GM21529 (cell line): ENCODE measurements around the gene PPP1R3F.
A peak's percentile ranks its signal among the peaks of the same experiment; 100 is the strongest.

Experiments
- ATAC-seq: cut with Tn5 transposase; IDR thresholded peaks from one replicate; pipeline ENCODE4 v1.9.1; 2021; ENCODE audit not compliant: unreplicated experiment

PPP1R3F gene, protein sequence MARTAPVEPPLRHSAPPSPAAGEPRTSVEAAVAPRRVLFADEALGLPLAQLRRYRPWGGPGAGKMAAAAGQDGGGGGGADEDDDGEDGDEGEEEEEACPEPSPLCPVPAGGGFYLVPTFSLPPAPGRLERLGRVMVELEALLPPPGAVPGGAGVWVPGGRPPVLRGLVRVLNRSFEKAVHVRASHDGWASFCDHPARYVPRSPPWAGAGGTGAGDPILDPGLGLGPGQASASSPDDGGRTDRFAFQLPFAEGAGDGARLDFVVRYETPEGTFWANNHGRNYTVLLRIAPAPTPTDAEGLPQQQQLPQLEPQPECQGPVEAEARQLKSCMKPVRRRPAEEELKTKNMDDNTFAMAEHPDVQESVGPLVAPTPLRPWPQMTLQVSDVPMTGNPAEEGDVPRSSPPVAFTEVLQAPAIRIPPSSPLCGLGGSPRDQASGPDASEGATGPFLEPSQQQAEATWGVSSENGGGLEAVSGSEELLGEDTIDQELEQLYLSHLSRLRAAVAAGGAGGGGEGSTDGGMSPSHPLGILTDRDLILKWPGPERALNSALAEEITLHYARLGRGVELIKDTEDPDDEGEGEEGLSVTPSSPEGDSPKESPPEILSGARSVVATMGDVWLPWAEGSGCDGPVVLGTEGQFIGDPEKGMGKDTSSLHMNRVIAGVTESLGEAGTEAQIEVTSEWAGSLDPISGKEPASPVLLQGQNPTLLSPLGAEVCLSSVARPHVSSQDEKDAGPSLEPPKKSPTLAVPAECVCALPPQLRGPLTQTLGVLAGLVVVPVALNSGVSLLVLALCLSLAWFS

DNA sequence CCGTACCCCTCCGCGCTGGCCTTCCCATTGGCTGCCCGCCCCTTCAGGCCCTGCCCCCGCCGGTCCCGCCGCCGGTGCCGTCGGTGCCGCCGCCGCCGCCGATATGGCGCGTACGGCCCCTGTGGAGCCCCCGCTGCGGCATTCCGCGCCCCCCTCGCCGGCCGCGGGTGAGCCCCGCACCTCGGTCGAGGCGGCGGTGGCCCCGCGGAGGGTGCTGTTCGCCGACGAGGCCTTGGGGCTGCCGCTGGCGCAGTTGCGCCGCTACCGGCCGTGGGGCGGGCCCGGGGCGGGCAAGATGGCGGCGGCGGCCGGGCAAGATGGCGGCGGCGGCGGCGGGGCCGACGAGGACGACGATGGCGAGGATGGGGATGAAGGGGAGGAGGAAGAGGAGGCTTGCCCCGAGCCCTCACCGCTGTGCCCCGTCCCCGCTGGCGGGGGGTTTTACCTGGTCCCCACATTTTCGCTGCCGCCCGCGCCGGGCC lies at the start of gene PPP1R3F:
Gene PPP1R3F (plus strand): TSS at position 27 of the 482 bp plus-strand sequence. CDS start 77 bp downstream, at position 104.
- peak; percentile 15 for ATAC-seq

DNA sequence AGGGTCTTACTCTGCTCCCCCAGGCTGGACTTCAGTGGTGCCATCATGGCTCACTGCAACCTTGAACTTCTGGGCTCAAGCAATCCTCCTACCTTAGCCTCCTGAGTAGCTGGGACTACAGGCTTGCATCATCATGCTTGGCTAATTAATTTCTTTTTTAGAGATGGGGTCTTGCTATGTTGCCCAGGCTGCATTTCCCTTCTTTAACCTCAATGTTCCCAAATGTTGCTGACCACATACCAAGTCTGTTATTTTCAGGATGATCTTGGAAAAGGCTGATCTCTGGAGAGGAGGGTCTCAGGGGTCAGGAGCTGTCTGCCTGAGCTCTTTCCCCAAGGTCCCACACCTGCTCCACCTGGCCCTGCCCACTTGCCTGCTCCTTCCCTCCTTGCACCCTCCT lies 49.5 kb upstream of the PPP1R3F start:
- ATAC-seq: no peak

DNA sequence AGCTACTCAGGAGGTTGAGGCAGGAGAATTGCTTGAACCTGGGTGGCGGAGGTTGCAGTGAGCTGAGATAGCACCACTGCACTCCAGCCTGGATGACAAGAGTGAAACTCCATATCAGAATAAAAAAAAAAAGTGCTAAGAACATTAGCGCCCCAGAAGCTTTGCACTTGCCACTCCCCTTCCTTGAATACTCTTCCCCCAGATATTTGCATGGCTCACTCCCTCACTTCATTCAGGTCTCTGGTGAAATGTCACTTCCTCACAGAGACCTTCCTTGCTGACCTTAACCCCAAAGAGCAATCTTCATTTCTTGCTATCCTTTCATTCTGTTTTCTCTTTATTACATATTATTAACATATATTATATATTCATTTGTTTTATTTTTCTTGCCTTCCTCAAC lies 47.7 kb upstream of the PPP1R3F start:
- ATAC-seq: no peak

DNA sequence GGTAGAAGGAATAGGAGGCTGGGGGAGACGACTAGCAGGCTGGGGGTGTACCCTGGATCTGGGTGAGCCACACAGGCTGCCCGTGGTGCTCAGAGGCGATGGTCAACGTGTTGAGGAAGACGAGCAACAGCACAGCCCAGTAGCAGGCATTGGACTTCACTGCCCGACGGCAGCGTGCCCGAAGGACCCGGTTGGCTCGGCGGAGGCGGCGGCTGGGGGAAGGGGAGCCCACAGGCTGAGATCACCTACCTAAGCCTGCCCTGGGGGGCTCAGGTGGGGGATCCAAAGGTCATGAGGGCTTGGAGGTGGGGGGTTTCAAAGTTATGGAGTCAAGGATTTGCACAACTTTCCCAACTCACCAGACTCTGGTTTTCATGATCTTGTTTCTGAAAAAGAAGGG lies 43.7 kb upstream of the PPP1R3F start:
- ATAC-seq: no peak

DNA sequence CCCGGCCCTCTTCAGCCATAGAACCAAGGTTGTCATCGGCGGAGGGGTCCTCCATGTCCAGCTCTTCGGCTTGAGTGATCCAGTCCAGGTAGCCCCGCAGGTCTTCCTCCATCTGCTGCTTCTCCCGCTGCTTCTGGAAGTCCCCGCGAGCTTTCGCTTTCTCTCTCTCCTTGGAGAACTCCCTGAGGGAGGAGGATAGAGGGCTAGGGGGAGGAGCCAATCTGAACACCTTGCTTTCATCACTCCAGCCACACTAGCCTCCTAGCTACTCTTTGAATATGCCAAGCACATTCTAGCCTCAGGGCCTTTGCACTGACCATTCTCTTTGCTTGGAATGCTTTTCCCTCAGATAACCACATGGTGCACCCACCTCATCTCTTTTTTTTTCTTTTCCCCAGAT lies 42.6 kb upstream of the PPP1R3F start:
- ATAC-seq: no peak

DNA sequence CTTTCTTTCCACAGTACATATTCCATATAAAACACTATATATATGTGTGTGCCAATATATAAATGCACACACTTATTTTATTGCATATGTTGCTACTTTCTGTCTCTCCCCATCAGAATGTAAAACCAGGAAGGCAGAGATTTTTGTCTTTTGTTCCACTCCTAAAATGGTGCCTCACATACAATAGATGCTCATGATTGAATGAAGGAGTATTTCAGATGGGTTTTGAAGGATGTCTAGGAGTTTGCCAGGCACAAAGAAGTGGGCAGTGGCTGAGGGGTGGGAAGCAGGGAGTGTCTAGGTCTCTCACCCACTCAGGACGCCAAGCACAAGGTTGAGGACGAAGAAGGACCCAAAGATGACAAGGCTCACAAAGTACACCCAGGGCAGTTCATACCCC lies 41.9 kb upstream of the PPP1R3F start:
- no peak for ATAC-seq

DNA sequence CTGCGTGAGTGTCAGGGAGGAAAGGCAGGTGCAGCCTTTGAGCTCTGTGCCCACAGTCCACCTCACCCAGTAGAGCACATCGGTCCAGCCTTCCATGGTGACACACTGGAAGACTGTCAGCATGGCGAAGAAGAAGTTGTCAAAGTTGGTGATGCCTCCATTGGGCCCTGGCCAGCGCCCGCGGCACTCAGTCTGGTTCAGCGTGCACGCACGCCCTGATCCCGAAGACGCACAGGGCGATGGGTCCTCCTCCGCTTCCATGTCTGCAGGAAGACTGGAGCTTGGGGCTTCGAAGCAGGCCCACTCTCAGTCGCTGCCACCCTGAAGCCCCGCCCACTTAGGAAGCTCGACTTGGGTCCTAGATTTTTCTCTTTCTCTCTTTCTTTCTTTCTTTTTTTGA lies 41.4 kb upstream of the PPP1R3F start:
- ATAC-seq: no peak

DNA sequence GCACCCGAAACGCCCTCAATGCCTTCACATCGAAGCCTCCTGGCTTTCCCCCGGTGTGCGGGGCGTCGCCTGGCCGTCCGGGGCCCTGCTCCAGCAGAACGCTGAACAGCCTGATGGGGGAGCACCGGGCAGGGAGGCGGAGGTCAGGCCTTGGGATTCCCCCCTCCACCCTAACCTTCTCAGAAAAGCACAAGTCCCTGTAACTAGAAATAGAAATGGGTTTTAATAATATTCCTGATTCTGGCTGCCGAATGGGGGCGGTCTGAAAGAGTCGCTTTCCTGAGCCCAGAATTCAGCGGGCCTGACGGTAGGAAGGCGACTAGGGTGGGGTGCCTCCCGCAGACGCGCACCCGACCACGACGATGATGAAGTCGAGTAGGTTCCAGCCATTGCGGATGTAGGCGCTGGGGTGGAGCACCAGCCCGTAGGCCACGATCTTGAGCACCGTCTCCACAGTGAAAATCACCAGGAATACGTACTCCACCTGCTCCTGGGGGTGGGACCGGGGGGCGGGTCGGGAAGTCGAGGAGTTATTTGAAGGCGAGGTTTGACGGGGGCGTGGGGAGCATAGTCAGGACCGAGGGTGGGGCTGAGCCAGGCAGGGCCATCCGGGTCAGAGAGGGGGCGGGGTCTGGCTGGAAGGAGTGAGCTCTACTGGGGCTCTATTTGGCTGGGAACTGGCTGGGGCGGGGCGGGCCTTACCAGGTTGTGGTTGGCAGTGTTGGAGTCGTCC lies 38.9 kb upstream of the PPP1R3F start:
- ATAC-seq: peak; percentile 50

DNA sequence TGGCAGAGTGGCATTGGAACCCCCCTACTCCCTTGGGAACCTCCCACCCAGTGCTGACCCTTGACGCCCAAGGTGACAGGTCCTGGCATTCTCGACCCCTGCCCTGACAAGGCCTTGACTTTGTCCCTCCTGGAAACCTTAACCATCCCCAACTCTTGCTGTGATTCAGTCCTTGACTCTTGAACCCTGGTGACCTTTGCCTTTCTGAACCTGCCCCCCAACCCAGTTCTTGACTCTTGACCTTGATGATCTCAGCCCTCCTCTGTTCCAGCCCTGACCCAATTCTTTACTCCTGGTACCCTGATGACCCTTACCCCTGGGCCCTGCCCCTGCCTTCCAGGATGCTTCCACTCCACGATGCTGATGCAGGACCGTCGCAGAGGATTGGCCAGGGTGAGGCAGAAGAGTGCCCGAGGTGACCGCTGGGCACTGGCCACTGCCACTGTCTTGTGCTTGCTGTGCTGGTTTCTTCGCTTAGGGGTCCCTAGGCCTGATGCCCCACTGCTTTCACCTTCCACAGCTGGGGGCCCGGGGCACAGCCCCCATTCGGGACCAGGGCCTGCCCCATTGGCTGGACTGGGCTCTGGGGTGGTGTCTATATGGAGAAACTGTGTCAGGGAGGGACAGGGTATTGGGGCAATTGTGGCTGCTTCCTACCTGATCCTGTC lies 38.1 kb upstream of the PPP1R3F start:
- no peak for ATAC-seq

DNA sequence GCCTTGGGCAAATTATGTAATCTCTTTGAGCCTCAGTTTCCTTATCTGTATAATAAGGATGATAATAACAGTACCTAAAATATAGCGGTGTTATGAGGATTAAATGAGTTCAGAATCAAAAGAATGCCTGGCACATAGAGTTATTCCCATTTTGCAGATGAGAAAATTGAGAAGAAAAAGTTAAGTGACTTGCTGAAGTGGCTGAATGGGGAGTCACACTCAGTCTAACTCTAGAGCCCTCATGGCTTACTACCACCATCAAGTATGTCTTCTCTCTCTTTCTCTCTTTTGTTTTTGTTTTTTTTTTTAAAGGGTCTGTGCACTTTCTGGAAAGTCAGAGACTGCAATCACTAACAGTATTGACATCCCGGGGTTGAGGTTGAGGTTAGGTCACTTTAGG lies 37.1 kb upstream of the PPP1R3F start:
- no peak for ATAC-seq

DNA sequence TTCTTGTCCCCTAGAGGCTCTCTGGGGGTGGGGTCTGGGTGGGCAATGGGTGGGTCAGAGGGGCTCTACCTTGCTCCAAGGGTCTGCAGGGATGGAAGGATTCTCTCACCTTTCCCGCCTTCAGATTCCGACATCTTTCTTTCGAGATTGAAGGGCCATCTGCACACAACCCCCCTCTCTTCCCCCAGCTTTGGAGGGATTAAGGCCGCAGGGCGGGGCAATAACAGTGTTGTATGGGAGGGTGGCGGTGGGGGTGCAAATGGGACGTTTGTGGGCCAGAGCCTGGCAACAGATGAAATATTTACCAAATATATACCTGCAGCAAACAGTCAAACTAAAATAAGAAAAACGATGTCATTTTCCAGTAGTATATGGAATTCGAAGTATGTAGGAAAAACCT lies 36.4 kb upstream of the PPP1R3F start, which contains the start of gene CACNA1F:
Gene CACNA1F (minus strand): TSS at position 165 of the 400 bp plus-strand sequence. CDS start 31 bp downstream, at position 134.
- ATAC-seq: no peak

DNA sequence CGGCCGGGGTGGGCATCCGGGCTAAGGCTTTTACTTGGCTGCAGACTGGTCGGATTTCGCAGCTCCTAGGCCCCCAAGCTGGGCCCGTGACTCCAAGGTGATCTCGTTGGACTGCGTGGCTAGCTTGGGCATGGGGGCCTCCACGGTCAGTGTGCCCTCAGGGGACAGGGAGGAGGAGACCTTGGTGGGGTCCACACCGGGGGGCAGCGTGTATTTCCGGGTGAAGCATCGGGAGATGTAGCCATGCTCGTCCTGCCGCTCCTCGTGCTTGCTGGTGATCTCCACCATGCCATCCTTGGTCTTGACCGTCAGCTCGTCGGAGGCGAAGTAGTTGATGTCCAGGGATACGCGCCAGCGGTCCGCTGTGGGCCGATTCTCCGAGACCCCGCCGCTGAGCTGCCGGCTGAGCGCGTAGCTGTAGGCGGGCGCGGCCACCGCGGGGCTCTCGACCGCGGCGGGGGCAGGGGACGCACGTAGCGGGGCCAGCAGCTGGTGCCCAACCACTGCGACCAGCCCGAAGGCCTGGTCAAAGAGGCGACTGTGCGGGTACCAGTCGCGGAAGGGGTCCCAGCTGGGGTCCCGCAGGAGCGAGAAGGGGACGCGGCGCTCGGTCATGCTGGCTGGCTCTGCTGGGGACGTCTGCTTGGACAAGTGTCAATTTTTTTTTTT lies 35.6 kb upstream of the PPP1R3F start:
- ATAC-seq: no peak

DNA sequence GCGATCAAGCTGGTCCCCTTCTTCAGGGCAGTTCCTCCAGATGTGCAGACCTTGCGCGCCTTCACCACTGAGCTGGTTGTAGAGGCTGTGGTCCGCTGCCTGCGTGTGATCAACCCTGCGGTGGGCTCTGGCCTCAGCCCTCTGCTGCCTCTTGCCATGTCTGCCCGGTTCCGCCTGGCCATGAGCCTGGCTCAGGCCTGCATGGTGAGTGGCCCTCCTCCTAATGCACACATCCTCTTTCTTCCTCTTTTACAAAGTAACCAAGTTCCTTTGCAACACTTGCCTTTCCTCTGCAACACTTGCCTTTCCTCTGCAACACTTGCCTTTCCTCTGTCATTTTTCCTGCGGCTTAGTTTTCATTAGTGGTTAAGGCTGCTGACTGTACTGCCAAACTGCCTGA lies 32.5 kb upstream of the PPP1R3F start:
- no peak for ATAC-seq

DNA sequence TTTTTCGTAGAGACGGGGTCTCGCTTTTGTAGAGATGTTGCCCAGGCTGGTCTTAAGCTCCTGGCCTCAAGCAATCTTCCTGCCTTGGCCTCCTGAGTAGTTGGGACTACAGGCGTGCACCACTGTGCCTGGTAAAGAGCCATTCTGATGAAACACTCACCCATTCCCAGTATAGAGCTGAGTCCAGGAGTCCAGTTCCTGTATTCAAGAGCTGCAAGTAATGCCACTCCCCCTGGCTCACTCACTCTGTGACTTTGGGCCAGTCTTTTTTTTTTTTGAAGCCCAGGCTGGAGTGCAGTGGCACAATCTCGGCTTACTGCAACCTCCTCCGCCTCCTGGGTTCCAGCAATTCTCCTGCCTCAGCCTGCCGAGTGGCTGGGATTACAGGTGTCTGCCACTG lies 30.9 kb upstream of the PPP1R3F start:
- no peak for ATAC-seq

DNA sequence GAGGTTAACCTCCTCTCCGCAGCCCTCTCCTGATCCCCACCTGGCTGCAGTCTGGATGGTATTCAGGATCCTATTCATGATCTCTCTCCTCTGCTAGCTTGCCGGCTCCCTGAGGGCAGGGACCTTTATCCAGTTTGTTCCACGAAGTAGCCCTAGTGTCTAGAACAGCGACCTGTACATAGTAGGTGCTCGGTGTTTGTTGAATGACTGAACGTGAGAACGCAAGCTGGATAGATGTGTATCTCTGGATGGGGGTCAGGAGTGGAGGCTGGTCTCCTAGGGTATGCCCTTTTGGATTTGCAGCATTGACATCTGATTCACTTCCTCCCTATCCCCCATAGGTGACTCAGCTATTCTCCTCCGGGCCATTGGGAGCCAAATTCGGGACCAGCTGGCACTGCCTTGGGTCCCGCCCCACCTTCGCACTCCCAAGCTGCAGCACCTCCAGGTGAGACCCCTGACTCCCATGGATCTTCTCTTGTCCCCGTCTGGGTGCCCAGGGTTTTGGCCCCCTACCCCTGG lies 27.0 kb upstream of the PPP1R3F start:
- no peak for ATAC-seq

DNA sequence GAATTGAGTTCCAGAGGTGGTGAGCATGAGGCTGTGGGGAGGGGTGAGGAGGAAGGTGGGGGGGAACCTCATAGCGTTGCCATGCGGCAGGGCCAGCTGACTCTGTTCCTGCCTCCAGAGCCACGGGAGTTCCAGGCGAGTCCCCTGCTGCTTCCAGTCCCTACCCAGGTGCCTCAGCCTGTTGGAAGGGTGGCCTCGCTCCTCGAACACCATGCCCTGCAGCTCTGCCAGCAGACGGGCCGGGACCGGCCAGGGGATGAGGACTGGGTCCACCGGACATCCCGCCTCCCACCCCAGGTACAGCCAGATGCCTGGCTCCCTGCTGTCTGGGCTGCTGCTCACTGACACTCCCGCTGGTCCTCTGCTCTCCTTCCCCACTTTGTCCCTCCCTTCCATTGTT lies 26.4 kb upstream of the PPP1R3F start:
- ATAC-seq: no peak

DNA sequence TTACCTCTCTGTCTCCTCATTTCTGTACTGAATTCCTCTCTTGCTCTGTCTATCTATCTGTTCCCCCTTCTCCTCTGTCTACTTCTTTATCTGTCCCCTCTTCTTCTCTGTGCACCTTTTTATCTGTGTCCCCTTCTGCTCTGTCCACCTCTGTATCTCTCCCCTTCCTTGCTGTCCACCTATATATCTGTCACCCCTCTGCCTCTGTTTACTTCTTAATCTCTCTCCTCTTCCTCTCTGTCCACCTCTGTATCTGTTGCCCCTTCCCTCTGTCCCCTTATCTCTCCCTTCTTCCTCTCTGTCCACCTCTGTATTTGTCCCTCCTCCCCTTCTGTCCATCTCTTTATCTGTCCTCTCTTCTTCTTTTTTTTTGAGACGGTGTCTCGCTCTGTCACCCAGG lies 25.4 kb upstream of the PPP1R3F start:
- ATAC-seq: no peak

DNA sequence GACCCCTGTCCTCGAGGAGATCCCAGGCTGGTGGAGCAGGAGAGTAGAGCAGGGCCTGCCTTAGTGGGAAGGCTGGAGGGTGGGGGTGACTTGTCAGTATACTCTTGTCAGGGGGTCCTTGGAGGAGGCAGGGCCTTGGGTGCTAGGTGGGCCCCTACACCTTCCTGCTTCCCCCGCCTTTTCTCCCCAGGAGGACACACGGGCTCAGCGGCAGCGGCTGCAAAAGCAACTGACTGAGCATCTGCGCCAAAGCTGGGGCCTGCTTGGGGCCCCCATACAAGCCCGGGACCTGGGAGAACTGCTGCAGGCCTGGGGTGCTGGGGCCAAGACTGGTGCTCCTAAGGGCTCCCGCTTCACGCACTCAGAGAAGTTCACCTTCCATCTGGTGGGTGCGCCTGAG lies 23.1 kb upstream of the PPP1R3F start:
- ATAC-seq: no peak

DNA sequence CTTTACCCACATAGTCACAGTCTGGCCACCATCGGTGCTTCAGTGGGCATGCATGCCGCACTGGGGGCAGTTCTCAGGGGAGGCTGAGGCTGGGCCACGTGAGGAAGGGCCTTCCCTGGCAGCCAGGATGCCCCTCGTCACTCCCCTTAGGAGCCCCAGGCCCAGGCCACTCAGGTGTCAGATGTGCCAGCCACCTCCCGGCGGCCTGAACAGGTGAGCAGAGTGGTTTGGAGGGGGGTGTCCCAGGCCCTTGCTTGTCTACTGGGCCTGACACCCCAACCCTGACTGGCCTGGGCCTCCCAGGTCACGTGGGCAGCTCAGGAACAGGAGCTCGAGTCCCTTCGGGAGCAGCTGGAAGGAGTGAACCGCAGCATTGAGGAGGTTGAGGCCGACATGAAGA lies 22.2 kb upstream of the PPP1R3F start:
- no peak for ATAC-seq
